SK-N-SH (cell line): ENCODE results near the gene CHST2. TPM values are rescaled to one million over a fixed set of nuclear protein-coding genes. Genes with fewer than 3 reads are reported as not detected.

Experiments
- CTCF ChIA-PET: fragments of 300-600, 350-600 bp; formaldehyde crosslinking; extraction: SDS; loops from one replicate; lab custom pipeline; 2021; lab: Yijun Ruan, JAX
- POLR2A ChIA-PET: fragments of 350-600 bp; sonication (Branson Sonifier 250); formaldehyde crosslinking; extraction: SDS; loops from one replicate; lab custom pipeline; 2020; ENCODE audit warnings: antibody characterized with exemption, inconsistent platforms; lab: Yijun Ruan, JAX
- DNase-seq: peaks from one replicate; pipeline ENCODE4 v3.0.0; 2012
- H2AFZ ChIP-seq: fragments of 200-600 bp; sonication (generic); 2 replicates; pipeline ENCODE4 v1.8.1; 2016; ENCODE audit warnings: antibody characterized with exemption, mild to moderate bottlenecking, low read depth
- H3F3A ChIP-seq: fragments of 200-600 bp; sonication (generic); replicated peaks from 2 replicates; pipeline ENCODE3; 2016; ENCODE audit warnings: antibody characterized with exemption, mild to moderate bottlenecking; ENCODE audit not compliant: insufficient read depth
- H3K27ac ChIP-seq, 2 experiments: fragments of 200-500 bp in 1 of 2; fragments of 200-600 bp in 1 of 2; sonication (Bioruptor generic) in 1 of 2; sonication (generic), shearing (Covaris generic) in 1 of 2; 2 replicates each; pipeline versions ENCODE4 v1.5.1 to v1.6.1; 2014 to 2016; ENCODE audit warnings: low read depth in 2 of 2, inconsistent platforms in 1 of 2, low read length in 1 of 2, mild to moderate bottlenecking in 1 of 2, mixed read lengths in 1 of 2
- H3K27me3 ChIP-seq: fragments of 200-600 bp; sonication (generic), shearing (Covaris generic); 2 replicates; pipeline ENCODE4 v1.6.1; 2016; ENCODE audit warnings: mixed run types; ENCODE audit not compliant: insufficient read depth
- H3K36me3 ChIP-seq, 2 experiments: fragments of 200-500 bp in 1 of 2; fragments of 200-600 bp in 1 of 2; sonication (Bioruptor generic) in 1 of 2; sonication (generic) in 1 of 2; replicated peaks in 1 of 2; 2 replicates each; pipeline versions ENCODE3 to v1.5.1; 2014 to 2016; ENCODE audit warnings: low read length in 1 of 2, mild to moderate bottlenecking in 1 of 2; ENCODE audit not compliant: insufficient read depth in 2 of 2, control insufficient read depth in 1 of 2
- H3K4me1 ChIP-seq, 2 experiments: fragments of 200-500 bp in 1 of 2; fragments of 200-600 bp in 1 of 2; sonication (Bioruptor generic) in 1 of 2; sonication (generic), shearing (Covaris generic) in 1 of 2; 2 replicates each; pipeline versions ENCODE4 v1.5.1 to v1.6.1; 2014 to 2016; ENCODE audit warnings: low read depth in 1 of 2, low read length in 1 of 2, mixed run types in 1 of 2; ENCODE audit not compliant: insufficient read depth in 2 of 2, control insufficient read depth in 1 of 2
- H3K4me2 ChIP-seq: fragments of 200-600 bp; sonication (generic), shearing (Covaris generic); 2 replicates; pipeline ENCODE4 v1.6.1; 2017; ENCODE audit warnings: mixed run types
- H3K4me3 ChIP-seq, 2 experiments: fragments of 200-500 bp in 1 of 2; fragments of 200-600 bp in 1 of 2; sonication (Bioruptor generic) in 1 of 2; sonication (generic), shearing (Covaris generic) in 1 of 2; 2 replicates each; pipeline versions ENCODE4 v1.5.1 to v1.8.1; 2014 to 2016; ENCODE audit warnings: low read depth in 2 of 2, inconsistent platforms in 1 of 2, low read length in 1 of 2, mild to moderate bottlenecking in 1 of 2, mixed read lengths in 1 of 2, moderate library complexity in 1 of 2
- H3K79me2 ChIP-seq: fragments of 200-600 bp; sonication (generic); 2 replicates; pipeline ENCODE4 v1.8.1; 2017; ENCODE audit warnings: mild to moderate bottlenecking; ENCODE audit not compliant: insufficient read depth
- H3K9ac ChIP-seq: fragments of 200-600 bp; sonication (generic); 2 replicates; pipeline ENCODE4 v1.6.1; 2017; ENCODE audit warnings: mixed run types
- H3K9me2 ChIP-seq: fragments of 200-600 bp; sonication (generic); 2 replicates; pipeline ENCODE4 v1.6.1; 2017; ENCODE audit warnings: mixed run types
- H3K9me3 ChIP-seq: fragments of 200-600 bp; sonication (generic); 2 replicates; pipeline ENCODE4 v1.6.1; 2017; ENCODE audit warnings: mixed run types, mild to moderate bottlenecking, moderate library complexity
- H4K20me1 ChIP-seq: fragments of 200-600 bp; sonication (generic); 2 replicates; pipeline ENCODE4 v1.6.1; 2017; ENCODE audit warnings: mild to moderate bottlenecking, mixed run types; ENCODE audit not compliant: insufficient read depth
- CHD2 ChIP-seq: fragments of 150-350 bp; IDR thresholded peaks from 2 replicates; pipeline ENCODE4 v1.6.1; 2018; ENCODE audit warnings: low read length; ENCODE audit not compliant: partially characterized antibody
- EP300 ChIP-seq, 2 experiments: IDR thresholded peaks; 2 replicates each; pipeline versions ENCODE4 v1.4.0 to v1.6.1; 2012; ENCODE audit warnings: borderline replicate concordance in 1 of 2, low read depth in 1 of 2, low read length in 1 of 2
- FOSL2 ChIP-seq: IDR thresholded peaks from 2 replicates; pipeline ENCODE4 v1.4.0; 2012; ENCODE audit warnings: low read depth, mild to moderate bottlenecking, moderate library complexity, borderline replicate concordance
- FOXM1 ChIP-seq: IDR thresholded peaks from 2 replicates; pipeline ENCODE4 v1.4.0; 2012; ENCODE audit warnings: low read depth, mild to moderate bottlenecking
- JUND ChIP-seq: IDR thresholded peaks from 2 replicates; pipeline ENCODE4 v1.4.0; 2012
- MEF2A ChIP-seq: IDR thresholded peaks from 2 replicates; pipeline ENCODE4 v1.4.0; 2012; ENCODE audit warnings: low read depth, borderline replicate concordance
- NRF1 ChIP-seq: IDR thresholded peaks from 2 replicates; pipeline ENCODE4 v1.6.1; 2012; ENCODE audit warnings: low read depth, mild to moderate bottlenecking, low read length
- POLR2AphosphoS5 ChIP-seq: IDR thresholded peaks from 2 replicates; pipeline ENCODE4 v1.6.1; 2012; ENCODE audit warnings: low read depth, low read length
- RAD21 ChIP-seq: IDR thresholded peaks from 2 replicates; pipeline ENCODE4 v1.6.1; 2012; ENCODE audit warnings: mild to moderate bottlenecking, low read length
- RFX5 ChIP-seq: IDR thresholded peaks from 2 replicates; pipeline ENCODE4 v1.6.1; 2012; ENCODE audit warnings: mild to moderate bottlenecking, improper control_type of control experiment, low read length
- RXRA ChIP-seq: IDR thresholded peaks from 2 replicates; pipeline ENCODE4 v1.4.0; 2012; ENCODE audit warnings: low read depth, mild to moderate bottlenecking, borderline replicate concordance
- TAF1 ChIP-seq: IDR thresholded peaks from 2 replicates; pipeline ENCODE4 v1.6.1; 2012; ENCODE audit warnings: low read depth, mild to moderate bottlenecking, low read length, moderate library complexity, borderline replicate concordance
- TCF12 ChIP-seq: IDR thresholded peaks from 2 replicates; pipeline ENCODE4 v1.4.0; 2012
- WGBS: methylation state at CpG from one replicate; pipeline ENCODE4 v1.1.6; 2017; ENCODE audit warnings: low lambda C conversion rate; 5-methylcytosine and 5-hydroxymethylcytosine counted together
- polyA plus RNA-seq, 3 experiments: library from polyadenylated mRNA; depleted of rRNA; stranded (reverse); fragments of >200 nt; gene quantifications; 2 replicates each; pipeline ENCODE4 v1.2.3, GENCODE V29; 2012
- TF ChIP-seq, protein P1 (sequence below): fragments of 150-350 bp; IDR thresholded peaks from 2 replicates; pipeline ENCODE4 v1.6.1; 2016; ENCODE audit warnings: mild to moderate bottlenecking, low read depth, low read length
- TF ChIP-seq, protein P2 (sequence below): fragments of 150-350 bp; IDR thresholded peaks from 2 replicates; pipeline ENCODE4 v1.6.1; 2017; ENCODE audit warnings: antibody characterized with exemption, low read length, low read depth, borderline replicate concordance
- TF ChIP-seq, protein P3 (sequence below): IDR thresholded peaks from 2 replicates; pipeline ENCODE4 v1.4.0; 2012; ENCODE audit warnings: low read depth, borderline replicate concordance

CHST2 gene
- polyA plus RNA-seq, 1 of the 3 experiments (the other 2 are of a cell fraction): 1.6 TPM

DNA sequence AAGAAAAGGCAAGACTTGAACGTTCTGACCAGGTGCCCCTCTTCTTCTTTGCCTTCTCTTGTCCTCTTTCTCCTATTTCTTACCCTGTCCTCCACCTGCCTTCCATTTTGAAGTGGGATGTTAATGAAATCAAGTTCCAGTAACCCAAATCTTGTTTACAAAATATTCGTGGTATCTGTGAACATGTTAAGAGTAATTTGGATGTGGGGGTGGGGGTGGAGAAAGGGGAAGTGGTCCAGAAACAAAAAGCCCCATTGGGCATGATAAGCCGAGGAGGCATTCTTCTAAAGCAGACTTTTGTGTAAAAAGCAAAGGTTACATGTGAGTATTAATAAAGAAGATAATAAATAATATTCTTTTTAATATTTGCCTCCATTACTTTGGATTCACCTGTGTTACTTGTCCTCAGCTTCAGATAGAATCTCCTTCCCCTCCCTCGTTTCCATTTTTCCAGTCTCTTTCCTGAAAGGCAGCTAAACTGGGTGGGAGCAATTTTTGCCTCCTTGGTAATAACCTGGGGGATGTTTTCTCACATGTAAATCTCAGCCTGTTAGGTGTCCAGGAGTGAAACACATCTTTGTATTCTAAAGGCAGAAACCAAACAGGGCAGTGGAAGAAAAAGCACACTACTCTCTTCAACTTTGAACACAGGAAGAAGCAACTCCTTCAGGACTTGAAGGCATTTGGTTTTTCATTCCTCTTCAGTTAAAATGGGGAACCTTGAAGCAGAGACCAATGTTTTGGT lies 3.2 kb downstream of the CHST2 start:
- Histone ChIP-seq H3K9ac (no peak overlapping the region), H3K4me2 (no peak overlapping the region), H2AFZ (no peak overlapping the region), H3K36me3 (no peaks in the 10 kb centered on the region), H3F3A (peaks cover 3% of the 10 kb centered on the region), H3K27ac (no peak overlapping the region), H3K4me1 (peaks cover 0 to 3% of the 10 kb centered on the region in 2 experiments; a peak in 1 of 4 replicates), H4K20me1 (no peaks in the 10 kb centered on the region), H3K9me3 (no peaks in the 10 kb centered on the region), H3K79me2 (no peaks in the 10 kb centered on the region), H3K4me3 (no peak overlapping the region), H3K9me2 (no peaks in the 10 kb centered on the region), H3K27me3 (peaks cover 9% of the 10 kb centered on the region; the same call in 1 of the 2 replicates)
- DNase-seq: no peak
- TF ChIP-seq TCF12 (no peak), MEF2A (no peak), NRF1 (no peak), EP300 (IDR thresholded peaks at IDR 0.05; ENCODE audit: borderline replicate concordance in 1 of 2, low read depth in 1 of 2, low read length in 1 of 2) (no peak), RXRA (no peak), RFX5 (no peak), POLR2AphosphoS5 (no peak), RAD21 (no peak), JUND (no peak), TAF1 (no peak), FOXM1 (no peak), CHD2 (no peak), FOSL2 (no peak)
- TF ChIP-seq, protein P1, sequence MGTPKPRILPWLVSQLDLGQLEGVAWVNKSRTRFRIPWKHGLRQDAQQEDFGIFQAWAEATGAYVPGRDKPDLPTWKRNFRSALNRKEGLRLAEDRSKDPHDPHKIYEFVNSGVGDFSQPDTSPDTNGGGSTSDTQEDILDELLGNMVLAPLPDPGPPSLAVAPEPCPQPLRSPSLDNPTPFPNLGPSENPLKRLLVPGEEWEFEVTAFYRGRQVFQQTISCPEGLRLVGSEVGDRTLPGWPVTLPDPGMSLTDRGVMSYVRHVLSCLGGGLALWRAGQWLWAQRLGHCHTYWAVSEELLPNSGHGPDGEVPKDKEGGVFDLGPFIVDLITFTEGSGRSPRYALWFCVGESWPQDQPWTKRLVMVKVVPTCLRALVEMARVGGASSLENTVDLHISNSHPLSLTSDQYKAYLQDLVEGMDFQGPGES: no peak
- TF ChIP-seq, protein P2, sequence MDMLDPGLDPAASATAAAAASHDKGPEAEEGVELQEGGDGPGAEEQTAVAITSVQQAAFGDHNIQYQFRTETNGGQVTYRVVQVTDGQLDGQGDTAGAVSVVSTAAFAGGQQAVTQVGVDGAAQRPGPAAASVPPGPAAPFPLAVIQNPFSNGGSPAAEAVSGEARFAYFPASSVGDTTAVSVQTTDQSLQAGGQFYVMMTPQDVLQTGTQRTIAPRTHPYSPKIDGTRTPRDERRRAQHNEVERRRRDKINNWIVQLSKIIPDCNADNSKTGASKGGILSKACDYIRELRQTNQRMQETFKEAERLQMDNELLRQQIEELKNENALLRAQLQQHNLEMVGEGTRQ: no peak
- TF ChIP-seq, protein P3, sequence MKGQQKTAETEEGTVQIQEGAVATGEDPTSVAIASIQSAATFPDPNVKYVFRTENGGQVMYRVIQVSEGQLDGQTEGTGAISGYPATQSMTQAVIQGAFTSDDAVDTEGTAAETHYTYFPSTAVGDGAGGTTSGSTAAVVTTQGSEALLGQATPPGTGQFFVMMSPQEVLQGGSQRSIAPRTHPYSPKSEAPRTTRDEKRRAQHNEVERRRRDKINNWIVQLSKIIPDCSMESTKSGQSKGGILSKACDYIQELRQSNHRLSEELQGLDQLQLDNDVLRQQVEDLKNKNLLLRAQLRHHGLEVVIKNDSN: no peak
- ChIA-PET CTCF (interaction anchor here (0.6 to 1.2 kb wide), 2 partner anchors 82 to 1625 kb away, joined by 3 to 4 read pairs; no protein-coding TSS in a partner anchor), POLR2A (no interaction called here)
- WGBS: 37% methylated on average over 4 of the region's 4 CpGs
